HuH-7 (cell line): ENCODE measurements around the gene LONRF3.

ENCODE experiments used
- DNase-seq: peaks from one replicate; pipeline ENCODE4 v3.0.0; 2011; ENCODE audit warnings: low spot score

LONRF3 gene

DNA sequence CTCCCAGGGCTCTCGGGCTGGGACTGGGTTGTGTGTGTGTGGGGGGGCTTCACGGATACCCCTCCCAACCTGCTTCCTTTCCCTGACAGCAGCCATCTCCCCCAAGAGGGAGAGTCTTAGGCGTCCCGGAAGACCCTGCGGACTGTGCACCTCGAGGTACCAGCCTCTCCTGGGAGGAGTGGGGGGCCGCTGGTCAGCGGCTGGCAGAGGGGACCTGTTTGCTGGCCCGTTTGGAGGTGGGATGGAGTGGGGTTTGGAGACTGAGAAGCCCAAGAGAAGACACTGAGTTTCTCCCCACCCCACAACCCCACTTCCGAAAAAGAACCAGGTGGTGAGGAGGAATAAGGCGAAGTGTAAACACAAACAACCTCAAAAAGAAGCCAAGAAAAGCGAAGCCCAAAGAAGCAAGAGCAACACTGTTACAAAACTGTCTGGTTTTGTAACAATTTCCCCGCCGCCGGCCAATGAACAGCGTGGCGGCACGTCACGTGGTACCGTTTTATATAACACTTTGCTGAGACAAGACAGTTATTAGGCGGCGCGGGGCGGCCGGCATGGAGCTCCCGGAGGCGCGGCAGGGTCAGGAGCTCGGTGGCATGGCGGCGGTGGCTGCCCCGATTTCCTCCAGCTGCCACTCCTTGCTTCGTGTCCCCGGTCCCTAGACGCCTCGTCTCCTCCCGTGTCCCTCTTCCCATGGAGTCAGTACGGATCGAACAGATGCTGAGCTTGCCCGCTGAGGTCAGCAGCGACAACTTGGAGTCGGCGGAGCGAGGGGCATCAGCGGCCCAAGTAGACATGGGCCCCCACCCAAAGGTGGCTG is at the start of gene LONRF3:
Gene LONRF3 (plus strand): TSS at position 531 of the 820 bp plus-strand sequence. CDS start 163 bp downstream, at position 694.
- DNase-seq: peak; percentile 71

DNA sequence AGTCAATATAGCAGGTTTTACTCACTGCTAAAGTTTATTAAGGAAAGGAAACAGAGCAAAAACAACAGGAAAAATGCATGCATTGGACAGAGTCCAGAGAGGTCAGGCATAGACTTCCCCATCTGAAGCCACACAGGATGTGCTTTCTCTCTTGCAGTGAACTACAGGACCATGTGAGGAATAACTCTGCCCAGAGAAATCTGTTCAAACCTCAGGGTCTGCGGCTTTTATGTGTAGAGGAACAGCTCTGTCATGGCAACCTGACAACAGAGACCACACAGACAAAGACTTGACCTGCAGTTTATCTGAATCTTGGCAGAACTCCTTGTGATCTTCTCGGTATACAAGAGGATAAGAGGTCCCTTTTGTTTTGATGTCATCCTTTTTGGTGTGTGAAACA is 46.3 kb upstream of the LONRF3 start:
- DNase-seq: no peak

DNA sequence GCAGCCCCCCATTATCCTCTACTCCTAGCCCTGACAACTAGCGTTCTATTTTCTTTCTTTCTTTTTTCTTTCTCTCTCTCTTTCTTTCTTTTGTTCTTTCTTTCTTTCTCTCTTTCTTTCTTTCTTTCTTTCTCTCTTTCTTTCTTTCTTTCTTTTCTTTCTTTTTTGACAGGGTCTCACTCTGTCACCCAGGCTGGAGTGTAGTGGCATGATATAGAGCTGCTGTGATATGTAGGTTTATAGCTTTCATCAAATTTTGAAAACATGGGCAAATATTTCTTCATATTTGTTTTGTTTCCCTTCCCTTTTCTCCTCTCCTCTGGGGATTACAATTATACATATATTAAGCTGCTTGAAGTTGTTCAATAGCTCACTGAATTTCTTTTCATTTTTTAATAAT is 39.1 kb upstream of the LONRF3 start:
- no peak for DNase-seq

DNA sequence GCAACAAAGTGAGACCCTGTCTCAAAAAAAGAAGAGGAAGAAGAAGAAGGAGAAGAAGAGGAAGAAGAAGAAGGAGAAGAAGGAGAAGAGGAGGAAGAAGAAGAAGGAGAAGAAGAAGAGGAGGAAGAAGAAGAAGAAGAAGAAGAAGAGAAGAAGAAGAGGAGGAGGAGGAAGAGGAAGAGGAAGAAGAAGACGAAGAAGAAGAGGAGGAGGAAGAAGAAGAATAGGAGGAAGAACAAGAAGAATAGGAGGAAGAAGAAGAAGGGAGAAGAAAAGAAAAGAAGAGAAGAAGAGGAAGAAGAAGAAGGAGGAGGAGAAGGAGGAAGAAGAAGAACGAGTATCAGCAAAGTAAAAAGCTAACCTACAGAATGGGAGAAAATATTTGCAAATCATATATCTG is 33.3 kb upstream of the LONRF3 start:
- DNase-seq: no peak

DNA sequence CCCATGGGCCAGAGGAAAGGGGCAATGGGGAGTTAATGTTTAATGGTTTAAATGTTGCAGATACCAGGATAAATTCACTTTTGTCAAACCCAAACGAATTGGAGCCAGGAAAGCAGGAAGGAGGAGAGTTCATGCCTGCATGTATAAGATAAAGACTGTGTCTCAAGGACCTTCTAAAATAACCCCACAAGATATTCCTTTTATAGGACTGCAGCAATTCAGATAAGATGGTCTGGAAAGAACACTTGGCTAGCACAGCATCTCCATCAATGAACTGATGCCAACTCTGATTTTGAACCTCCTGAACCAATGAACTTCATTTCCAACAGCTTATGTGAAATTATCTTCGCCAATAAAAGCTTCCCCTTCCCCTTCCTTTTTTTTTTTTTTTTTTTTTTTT is 31.3 kb upstream of the LONRF3 start:
- DNase-seq: no peak

DNA sequence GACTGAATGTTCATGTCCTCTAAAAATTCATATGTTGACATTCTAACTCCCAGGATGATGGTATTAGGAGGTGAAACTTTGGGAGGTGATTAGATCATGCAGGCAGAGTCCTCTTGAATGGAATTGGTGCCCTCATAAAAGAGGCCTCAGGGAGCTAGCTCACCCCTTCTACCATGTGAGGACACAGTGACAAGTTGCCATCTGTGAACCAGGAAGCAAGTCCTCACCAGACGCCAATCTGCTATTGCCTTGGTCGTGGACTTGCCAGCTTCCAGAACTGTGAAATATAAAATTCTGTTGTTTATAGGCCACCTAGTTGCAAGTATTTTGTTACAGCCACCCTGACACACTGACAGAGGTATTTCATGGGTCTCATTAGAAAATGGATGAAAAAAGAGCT is 28.5 kb upstream of the LONRF3 start:
- no peak for DNase-seq

DNA sequence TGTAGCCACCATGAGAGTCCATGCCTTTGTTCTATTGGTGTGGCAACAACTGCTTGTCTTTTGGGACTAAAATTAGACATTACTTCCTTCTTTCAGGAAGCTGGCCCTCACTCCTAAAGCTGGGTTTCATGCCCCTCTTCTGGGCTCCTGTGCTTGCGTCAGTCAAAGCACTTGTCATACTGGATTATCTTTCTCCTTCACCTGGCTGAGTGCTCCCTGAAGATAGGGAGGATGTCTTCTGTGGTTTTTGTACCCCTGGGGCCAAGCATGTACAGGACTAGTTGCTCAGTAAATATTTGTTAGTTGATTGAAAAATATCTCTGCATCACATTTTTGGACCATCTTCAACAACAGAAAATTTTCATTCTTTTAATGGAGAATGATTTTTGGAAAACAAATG is 26.1 kb upstream of the LONRF3 start:
- DNase-seq: no peak

DNA sequence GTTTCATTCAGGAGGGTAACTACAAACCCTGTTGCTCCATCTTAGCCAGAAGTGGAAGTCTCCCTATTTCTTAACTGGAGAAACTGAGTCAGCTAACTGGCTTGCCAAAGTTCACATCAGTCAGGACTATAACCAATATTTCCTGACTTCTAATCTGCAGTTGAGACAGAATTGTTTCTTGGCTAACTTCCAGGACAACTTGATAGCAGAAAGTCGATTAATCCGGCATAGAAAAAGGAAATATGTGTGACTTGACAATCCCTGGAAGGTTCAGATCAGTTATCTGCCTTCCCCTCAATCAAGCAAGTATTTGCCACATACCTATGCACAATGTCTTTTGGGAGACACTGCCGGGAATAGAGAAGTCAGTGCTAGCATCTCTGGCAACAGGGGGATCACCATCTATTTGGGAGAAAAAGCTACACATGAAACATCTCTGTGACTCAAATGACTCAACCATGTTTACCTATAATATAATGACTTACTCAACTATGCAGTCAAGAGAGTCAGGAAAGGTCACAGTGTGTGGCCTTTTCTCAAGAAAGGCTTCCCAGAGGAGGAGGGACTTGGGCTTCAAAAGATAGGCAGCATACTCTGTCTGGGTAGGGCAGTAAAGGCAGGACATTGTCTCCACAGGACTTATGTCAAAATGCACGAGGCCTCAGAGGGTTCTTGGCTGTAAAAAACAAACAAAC is 12.4 kb upstream of the LONRF3 start:
- DNase-seq: no peak

DNA sequence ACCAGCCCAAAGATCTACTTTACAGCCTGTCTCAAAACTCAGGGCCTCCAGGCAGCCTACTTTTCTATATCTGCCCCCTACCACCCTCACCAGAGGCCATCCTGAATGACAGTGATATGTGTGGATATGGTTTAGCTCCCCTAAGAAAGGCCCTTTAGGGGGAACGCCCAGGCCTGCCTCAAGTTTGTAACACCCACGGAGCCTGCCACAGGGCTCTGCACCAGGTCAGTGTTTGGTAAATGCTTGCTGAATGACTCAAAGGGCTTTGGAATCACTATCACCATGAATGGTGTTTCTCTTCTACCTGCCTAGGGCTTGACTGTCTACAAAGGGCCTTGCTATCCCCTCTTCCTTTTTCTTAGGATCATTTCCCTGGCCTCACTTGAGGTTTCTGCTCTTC is 11.3 kb upstream of the LONRF3 start:
- no peak for DNase-seq

DNA sequence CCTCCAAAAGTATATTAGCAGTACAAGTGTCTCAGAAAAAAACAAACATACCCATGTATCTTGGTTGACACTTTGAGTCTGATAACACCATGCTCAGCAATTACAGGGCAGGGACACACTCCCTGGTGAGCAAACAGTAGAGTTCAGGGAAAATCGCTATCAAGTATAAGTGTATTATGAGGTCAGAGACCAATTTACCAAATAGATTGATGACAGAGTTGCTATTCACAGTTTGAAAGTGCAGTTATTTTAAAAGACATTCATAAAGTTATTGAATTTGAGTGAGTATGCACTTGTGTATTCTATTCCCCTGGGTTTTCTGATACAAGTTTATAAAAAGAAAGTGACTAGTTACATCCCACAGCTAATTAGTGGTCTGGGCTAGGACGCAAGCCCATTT is 10.2 kb upstream of the LONRF3 start:
- DNase-seq: no peak

DNA sequence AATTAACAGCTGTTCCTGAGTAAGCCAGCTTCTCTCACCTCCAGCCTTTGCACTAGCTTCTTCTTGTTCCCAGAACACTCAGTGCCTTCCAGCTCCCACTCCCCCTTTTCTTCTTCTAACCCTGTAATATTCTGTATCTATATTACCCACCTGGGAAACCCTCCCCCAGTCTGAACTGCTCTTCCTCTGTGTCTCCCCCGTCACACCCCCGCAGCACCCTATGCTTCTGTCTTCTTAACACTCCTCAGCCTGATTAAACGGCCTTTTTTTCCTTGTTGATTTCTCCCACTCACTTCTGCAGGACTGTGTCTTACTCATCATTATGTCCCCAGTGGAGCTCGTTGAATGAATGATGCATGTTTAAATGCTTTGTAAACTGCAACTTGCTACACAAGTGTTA is 9.0 kb upstream of the LONRF3 start:
- no peak for DNase-seq

DNA sequence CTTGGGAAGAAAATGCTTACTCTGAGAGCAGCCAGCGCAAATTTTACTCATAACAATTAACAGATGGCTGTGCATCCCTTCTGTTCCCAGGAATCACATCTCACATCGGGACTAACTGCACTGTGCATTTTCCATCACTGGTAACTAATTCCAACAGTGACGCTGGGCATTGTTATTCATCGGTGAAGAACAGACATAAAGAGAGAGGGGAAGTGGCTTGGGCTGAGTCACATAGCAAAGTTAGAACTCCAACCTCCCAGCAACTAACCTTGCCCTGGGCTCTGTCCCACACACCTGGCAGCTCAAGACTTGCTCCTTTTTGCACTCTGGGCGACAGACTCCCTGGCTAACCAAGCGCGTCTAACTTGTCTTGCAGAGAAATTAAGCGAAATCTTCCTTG is 6.4 kb upstream of the LONRF3 start:
- no peak for DNase-seq

DNA sequence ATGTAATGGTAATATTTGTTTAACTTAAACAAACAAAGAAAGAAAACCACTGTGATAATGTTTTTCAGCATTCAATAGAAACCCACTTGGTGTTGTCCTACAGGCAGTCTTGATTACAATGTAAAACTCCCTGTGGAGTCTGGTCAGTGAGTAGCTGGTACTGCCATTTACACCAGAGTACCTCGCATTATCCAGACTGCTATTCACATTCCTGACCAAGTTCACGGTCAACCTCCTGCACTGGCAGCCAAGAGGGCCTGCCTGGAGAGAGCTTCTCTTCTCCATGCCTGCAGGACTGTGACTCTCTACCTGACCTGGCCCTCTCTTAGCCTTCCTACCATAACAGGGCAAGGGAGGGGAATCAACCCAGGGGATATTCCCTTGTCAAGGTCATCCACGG is 2.9 kb upstream of the LONRF3 start:
- DNase-seq: peak; percentile 30

DNA sequence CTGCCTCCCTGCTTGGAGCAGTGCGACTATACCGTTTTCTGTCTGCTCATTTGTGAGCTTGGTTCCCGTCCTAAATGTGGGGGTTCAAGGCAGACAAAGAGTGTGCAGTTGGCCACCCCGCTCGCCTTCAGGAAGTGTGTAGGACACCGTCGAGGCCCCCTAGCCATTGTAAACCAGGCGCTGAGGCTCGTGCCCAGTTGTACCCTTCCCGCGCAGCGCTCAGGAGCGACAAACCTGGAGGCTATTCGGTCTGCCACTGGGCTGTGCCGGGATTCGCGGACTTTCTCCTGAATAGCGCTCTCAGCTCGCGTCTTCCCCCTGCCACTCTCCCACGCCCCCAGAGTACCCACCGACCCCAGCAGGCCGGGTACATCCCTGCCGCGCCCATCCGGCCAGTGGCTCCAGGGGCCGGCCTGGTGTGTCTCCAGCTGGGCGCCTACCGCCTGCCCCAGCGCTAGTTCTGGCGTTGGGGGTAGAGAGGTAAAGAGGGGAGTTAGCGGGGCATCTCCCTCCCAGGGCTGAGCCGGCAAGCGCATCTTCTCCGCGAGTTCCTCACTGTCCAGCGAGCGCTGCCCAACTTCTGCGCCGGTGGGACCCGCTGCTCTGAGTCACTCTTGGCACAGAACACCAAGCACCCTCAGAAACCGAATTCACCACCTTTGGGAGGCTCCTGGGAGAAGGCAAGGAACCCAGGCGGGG is 880 bp upstream of the LONRF3 start:
- DNase-seq: peak; percentile 8

DNA sequence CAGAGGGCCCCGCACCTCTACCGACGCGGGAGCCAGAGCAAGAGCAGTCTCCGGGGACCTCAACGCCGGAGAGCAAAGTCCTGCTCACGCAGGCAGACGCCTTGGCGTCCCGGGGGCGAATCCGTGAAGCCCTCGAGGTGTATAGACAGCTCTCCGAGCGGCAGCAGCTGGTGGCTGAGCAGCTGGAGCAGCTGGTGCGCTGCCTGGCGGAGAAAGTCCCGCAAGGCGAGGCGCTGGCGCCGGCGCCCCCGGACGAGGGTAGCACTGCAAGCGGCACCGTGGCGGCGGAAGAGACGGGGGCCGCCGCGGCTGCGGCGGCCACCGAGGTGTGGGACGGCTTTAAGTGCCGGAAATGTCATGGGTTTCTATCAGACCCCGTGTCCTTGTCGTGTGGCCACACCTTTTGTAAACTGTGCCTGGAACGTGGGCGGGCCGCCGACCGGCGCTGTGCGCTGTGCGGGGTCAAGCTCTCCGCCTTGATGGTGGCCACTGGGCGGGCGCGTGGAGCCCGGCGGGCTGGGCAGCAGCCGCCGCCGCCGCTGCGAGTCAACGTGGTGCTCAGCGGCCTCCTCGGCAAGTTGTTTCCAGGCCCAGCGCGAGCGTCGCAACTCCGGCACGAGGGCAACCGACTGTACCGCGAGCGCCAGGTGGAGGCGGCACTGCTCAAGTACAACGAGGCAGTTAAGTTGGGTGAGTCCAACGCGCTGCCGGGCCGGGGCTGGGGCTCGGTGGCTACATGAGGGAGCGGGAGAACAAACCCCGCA is 672 bp downstream of the LONRF3 start:
- peak; percentile 60 for DNase-seq

DNA sequence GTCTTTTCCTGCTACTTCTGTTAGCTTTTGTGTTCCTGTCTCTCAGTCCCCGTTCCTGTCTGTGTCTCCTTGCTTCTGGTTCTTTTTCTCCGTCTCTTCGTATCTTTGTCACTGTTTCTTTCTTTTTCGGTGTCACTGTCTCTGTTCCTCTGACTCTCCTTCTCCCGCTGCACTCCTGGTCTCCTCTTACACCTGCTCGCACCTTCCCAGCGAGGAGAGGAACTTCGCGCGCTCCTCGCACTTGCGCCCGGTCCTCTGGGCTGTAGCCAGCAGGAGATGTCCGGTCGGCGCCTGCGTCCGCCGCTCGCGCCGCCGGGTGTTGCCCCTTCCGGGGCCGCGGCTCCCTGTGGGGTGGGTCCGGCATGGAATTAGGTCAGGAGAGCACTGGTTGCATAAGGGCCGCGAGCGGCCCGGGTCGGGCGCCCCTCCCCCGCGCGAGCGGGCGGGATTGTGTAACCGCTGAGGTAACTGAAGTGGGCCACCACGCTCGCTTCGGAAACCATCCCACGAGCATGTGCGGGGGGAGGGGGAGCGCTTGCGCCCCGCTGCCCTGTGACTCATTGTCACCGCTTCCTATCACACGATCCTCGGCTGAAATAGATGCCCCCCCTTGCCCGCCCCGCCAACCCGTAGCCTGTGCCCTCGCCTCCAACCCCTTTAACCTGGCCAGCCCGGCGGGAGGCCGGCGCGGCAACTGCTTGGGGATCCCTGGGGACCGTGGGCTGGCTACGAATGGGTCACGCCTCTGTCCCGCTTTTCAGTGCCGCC is 1.6 kb downstream of the LONRF3 start:
- DNase-seq: peak; percentile 83

DNA sequence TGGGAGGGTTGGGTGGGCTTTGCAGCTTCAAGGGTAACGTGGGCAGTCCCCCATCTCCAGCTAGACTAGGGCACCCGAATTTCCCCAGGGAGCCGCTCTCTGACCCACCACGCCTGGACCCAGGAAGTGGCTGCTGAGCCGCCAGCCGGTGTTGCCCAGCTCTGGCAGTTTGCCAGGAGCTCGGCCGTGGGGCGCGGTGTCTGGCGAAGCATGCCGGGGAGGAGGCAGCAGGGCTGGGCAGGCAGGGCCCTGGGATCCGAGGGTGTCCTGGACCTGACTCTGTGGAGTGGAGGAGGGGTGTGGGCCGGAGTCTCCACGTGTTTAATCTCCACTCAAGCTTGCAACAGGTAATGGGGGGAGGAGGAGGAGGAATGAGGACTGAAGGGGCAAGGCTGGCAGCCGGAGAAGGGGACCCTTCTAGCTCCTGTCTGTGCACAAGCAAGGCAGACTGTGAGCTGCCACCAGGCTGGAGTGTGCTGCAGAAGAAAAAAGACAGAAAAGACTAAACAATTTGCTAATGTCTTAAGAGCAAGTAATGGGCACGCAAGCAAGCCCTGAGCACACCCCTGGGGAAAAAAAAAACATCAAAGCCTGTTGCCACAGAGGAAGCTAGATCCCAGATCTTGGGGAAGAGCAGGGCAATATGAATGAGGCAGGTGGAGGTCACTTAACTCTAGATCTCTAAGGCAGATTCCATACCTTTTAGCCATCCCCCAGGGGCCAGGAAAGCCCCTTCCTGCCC is 2.4 kb downstream of the LONRF3 start:
- peak; percentile 53 for DNase-seq

DNA sequence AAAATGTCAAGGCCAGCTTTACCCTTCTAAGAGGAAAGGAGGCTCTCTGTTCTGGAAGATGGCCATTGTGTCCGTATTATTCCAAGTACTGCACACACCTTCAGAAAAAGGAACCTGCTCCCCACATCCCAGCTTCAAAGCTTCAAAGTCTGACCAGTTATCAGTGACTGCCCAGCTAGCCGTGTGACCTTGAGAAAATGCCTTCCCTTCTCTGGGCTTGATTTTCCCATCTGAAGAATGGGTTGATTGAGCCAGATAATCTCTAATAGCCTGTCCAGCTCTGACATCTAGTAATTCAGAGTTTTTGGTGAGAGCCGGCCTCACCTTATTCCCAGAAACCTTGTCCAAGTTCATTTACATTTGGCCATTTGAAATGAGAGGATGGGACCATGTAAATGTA is 3.0 kb downstream of the LONRF3 start:
- DNase-seq: no peak

DNA sequence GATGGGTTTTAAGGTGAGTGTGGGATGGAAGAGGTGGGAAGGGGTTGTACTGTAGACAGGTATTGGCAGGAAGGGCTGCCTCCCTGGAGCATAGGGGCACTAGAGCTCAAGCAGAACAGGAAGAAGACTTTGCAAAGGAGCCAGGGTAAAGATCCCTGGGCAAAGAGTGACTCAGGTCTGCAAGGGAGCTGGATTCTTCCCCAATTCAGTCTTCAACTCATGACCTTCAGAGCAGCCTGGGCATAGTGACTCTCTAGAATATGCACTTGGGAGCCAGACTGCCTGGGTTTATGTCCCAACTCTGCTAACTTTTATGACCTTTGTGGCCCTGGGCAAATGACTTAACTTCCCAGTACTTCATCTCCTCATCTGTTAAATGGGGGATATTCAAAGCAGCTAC is 4.0 kb downstream of the LONRF3 start:
- DNase-seq: no peak

DNA sequence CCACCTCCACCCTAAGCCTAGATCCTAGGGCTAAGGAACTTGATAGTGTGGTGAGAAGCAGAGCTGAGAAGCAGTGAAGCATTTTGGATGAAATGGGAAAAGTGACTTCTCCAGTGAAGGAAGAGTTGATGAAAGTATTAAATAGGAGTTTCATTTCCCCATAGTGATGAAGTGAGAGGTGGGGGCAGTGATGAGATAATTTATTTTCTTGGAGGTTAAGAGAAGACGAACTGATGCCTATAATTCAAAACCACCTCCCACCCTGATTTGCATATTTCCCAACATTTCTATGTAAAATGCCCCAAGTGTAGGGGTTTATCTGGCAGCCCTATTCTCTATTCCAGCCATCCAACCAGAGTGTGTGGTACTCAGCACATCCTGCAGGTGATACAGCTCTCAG is 6.3 kb downstream of the LONRF3 start:
- DNase-seq: no peak

DNA sequence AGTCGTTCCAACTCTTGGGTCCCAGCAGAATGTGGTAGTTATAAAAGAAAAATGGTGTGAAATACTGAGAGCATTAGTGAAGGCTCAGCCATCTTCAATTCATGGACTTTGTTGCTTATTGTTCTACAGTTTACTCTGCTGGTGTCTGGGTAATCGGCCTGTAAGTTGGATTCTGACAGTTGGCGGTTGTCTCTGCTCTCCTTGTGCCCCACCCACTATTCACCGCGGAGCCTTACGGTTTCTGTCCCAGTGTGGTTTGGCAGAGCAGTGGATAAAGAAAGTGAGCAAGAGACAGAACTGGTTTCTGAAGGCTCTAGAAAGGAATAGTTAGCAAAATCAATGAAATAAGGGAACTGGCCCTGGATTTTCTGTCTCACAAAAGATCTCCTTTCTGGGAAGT is 9.1 kb downstream of the LONRF3 start:
- DNase-seq: no peak
